ENCODE results near the gene TMEM61.
"Not testable (repeated sequence)": the region's sequence is repeated elsewhere in the genome, so short reads cannot be mapped to it uniquely, and the experiment has no call there.

The TMEM61 gene

DNA sequence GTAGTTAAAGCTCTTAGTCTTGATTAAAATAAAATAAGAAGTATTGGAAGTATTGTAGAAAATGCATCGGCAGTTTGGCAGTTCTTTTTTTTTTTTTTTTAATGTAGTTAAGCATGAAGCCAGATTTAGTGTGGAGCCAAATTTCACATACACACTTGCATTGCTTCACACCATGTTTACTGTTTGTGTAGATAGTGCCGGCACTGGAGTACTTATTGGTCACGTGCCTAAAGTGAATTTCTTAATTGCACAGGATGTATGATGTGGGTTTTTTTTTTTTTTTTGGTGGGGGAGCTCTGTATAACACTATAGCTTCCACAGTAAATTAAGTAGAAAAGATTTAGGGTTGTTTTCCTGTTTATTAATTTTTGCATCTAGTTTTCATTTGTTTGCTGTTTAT is 21.2 kb upstream of the TMEM61 start:
- H3K4me3 ChIP-seq (ENCODE audit: low read depth, low read length): no peak overlapping the region
- no peak for TF ChIP-seq CTCF (IDR thresholded peaks at IDR 0.05; ENCODE audit: borderline replicate concordance, insufficient read depth, low read depth, low read length)

- no peak for TF ChIP-seq CTCF (IDR thresholded peaks at IDR 0.05; ENCODE audit: borderline replicate concordance, insufficient read depth, low read depth, low read length)
- H3K4me3 ChIP-seq (ENCODE audit: low read depth, low read length): no peak overlapping the region
These were observed 17.6 kb upstream of the TMEM61 start for GRCh38 chr1:54962612-54963395.

- not testable (repeated sequence) for H3K4me3 ChIP-seq (ENCODE audit: low read depth, low read length)
These were observed 16.6 kb upstream of the TMEM61 start for GRCh38 chr1:54963829-54964228.

DNA sequence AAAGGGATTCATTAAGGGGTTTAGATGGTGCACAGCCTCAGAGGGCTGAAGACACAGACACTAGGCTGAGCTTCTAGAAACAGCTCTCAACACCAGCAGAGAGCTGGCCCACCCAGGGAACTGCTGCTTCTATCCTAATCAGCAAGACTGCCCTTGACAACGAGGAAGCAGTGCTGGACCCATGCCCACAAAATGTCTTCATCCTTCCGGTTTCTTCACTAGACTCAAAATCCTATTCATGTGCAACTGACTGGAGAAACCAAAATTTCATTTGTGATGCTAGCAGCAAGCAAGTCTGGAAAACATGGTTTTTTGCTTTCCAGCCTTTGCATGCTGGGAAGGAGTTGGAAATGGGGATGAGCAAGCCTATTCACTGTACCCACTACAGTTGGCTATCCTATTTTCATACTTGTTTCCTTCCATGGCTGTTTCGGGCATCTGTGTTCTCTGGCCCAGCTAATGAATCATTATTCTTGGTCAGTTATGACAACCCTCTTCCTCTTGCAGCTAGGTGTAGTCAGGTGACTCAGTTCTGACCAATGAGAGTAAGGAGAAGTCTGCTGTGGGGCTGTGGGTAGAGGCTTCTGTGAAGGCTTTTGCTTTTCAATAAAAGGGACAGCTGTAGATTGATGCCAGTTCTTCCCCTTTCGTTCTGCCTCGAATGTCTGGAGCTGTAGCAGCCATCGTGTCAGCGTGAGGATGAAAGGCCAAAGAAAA is 14.6 kb upstream of the TMEM61 start:
- TF ChIP-seq CTCF (IDR thresholded peaks at IDR 0.05; ENCODE audit: borderline replicate concordance, insufficient read depth, low read depth, low read length): no peak
- no peak overlapping the region for H3K4me3 ChIP-seq (ENCODE audit: low read depth, low read length)

GRCh38 chr1:54967372-54967771 is 13.1 kb upstream of the TMEM61 start:
- H3K4me3 ChIP-seq (ENCODE audit: low read depth, low read length): no peak overlapping the region
- TF ChIP-seq CTCF (IDR thresholded peaks at IDR 0.05; ENCODE audit: borderline replicate concordance, insufficient read depth, low read depth, low read length): no peak

- TF ChIP-seq CTCF (IDR thresholded peaks at IDR 0.05; ENCODE audit: borderline replicate concordance, insufficient read depth, low read depth, low read length): no peak
- no peak overlapping the region for H3K4me3 ChIP-seq (ENCODE audit: low read depth, low read length)
These were observed 11.9 kb upstream of the TMEM61 start for GRCh38 chr1:54968551-54968950.

DNA sequence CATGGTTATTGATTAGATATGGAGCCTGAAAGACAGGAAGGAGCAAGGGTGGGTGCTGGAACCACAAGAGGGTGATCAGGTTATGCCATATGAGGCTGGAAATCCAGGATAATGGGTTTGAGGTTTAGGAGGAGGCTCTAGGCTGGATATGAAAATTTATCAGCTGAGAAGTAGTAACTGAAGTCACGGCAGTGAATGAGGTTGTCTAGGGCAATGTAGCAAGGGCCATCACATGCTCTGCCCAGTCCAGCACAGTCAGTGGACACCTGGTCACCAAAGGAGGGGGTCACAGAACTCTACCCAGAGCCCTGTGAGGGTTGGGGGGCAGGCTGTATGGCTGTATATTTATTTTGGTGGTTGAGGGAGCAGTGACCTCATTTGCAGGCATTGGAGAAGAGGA is 10.5 kb upstream of the TMEM61 start:
- no peak for TF ChIP-seq CTCF (IDR thresholded peaks at IDR 0.05; ENCODE audit: borderline replicate concordance, insufficient read depth, low read depth, low read length)
- H3K4me3 ChIP-seq (ENCODE audit: low read depth, low read length): no peak overlapping the region

All from GM12875 (cell line).